Measurements from ENCODE around the gene ZNF493.

The ZNF493 gene

GRCh38 chr19:21460686-21461085 is 63.8 kb downstream of the ZNF493 start:
- Histone ChIP-seq H3K4me3 (ENCODE audit: insufficient read depth, low read depth, low read length) (no peak overlapping the region), H3K27me3 (ENCODE audit: control insufficient read depth, insufficient read depth, low read length, poor library complexity, severe bottlenecking) (no peaks in the 10 kb centered on the region), H3K9me3 (ENCODE audit: control insufficient read depth, low read length) (peaks cover 3% of the 10 kb centered on the region), H3K36me3 (ENCODE audit: control insufficient read depth, insufficient read depth, low read length) (peaks cover 19% of the 10 kb centered on the region), H3K4me1 (ENCODE audit: control insufficient read depth, insufficient read depth, low read length) (no peaks in the 10 kb centered on the region), H3K27ac (ENCODE audit: insufficient read depth, low read depth, low read length, poor library complexity, severe bottlenecking) (no peak overlapping the region)

- peaks cover 3% of the 10 kb centered on the region for H3K9me3 ChIP-seq (ENCODE audit: control insufficient read depth, low read length)
- peak overlapping the region; percentile 93 for H3K4me3 ChIP-seq (ENCODE audit: insufficient read depth, low read depth, low read length)
- H3K27ac ChIP-seq (ENCODE audit: insufficient read depth, low read depth, low read length, poor library complexity, severe bottlenecking), result no peak overlapping the region
- H3K36me3 ChIP-seq (ENCODE audit: control insufficient read depth, insufficient read depth, low read length), result peaks cover 9% of the 10 kb centered on the region
- H3K27me3 ChIP-seq (ENCODE audit: control insufficient read depth, insufficient read depth, low read length, poor library complexity, severe bottlenecking), result no peaks in the 10 kb centered on the region
- 87 to 89% methylated on average over 16 of the region's 16 CpGs for whole genome bisulfite sequencing, 2 experiments
- no peaks in the 10 kb centered on the region for H3K4me1 ChIP-seq (ENCODE audit: control insufficient read depth, insufficient read depth, low read length)
These were observed 65.6 kb downstream of the ZNF493 start for GRCh38 chr19:21462540-21462939.

GRCh38 chr19:21463449-21464105 is 66.6 kb downstream of the ZNF493 start:
- Histone ChIP-seq H3K27ac (ENCODE audit: insufficient read depth, low read depth, low read length, poor library complexity, severe bottlenecking) (peak overlapping the region; percentile 81), H3K36me3 (ENCODE audit: control insufficient read depth, insufficient read depth, low read length) (peaks cover 9% of the 10 kb centered on the region), H3K4me1 (ENCODE audit: control insufficient read depth, insufficient read depth, low read length) (no peaks in the 10 kb centered on the region), H3K9me3 (ENCODE audit: control insufficient read depth, low read length) (peaks cover 3% of the 10 kb centered on the region), H3K27me3 (ENCODE audit: control insufficient read depth, insufficient read depth, low read length, poor library complexity, severe bottlenecking) (no peaks in the 10 kb centered on the region), H3K4me3 (ENCODE audit: insufficient read depth, low read depth, low read length) (peak overlapping the region; percentile 93)
- WGBS, 2 experiments, result 5% methylated on average over 38 of the region's 38 CpGs

- Histone ChIP-seq H3K27me3 (ENCODE audit: control insufficient read depth, insufficient read depth, low read length, poor library complexity, severe bottlenecking) (no peaks in the 10 kb centered on the region), H3K4me3 (ENCODE audit: insufficient read depth, low read depth, low read length) (no peak overlapping the region), H3K27ac (ENCODE audit: insufficient read depth, low read depth, low read length, poor library complexity, severe bottlenecking) (no peak overlapping the region), H3K4me1 (ENCODE audit: control insufficient read depth, insufficient read depth, low read length) (no peaks in the 10 kb centered on the region), H3K9me3 (ENCODE audit: control insufficient read depth, low read length) (peaks cover 3% of the 10 kb centered on the region), H3K36me3 (ENCODE audit: control insufficient read depth, insufficient read depth, low read length) (no peaks in the 10 kb centered on the region)
- 85 to 88% methylated on average over 8 of the region's 8 CpGs for WGBS, 2 experiments
These were observed 69.7 kb downstream of the ZNF493 start for GRCh38 chr19:21466627-21467026.

- H3K27me3 ChIP-seq (ENCODE audit: control insufficient read depth, insufficient read depth, low read length, poor library complexity, severe bottlenecking), result no peaks in the 10 kb centered on the region
- H3K36me3 ChIP-seq (ENCODE audit: control insufficient read depth, insufficient read depth, low read length), result no peaks in the 10 kb centered on the region
- H3K4me1 ChIP-seq (ENCODE audit: control insufficient read depth, insufficient read depth, low read length), result no peaks in the 10 kb centered on the region
- H3K9me3 ChIP-seq (ENCODE audit: control insufficient read depth, low read length), result no peaks in the 10 kb centered on the region
- H3K27ac ChIP-seq (ENCODE audit: insufficient read depth, low read depth, low read length, poor library complexity, severe bottlenecking), result no peak overlapping the region
- WGBS, 2 experiments, result 91 to 92% methylated on average over 5 of the region's 5 CpGs
- H3K4me3 ChIP-seq (ENCODE audit: insufficient read depth, low read depth, low read length), result no peak overlapping the region
These were observed 71.9 kb downstream of the ZNF493 start for GRCh38 chr19:21468791-21469190.

- Histone ChIP-seq H3K27ac (ENCODE audit: insufficient read depth, low read depth, low read length, poor library complexity, severe bottlenecking) (no peak overlapping the region), H3K36me3 (ENCODE audit: control insufficient read depth, insufficient read depth, low read length) (no peaks in the 10 kb centered on the region), H3K4me1 (ENCODE audit: control insufficient read depth, insufficient read depth, low read length) (no peaks in the 10 kb centered on the region), H3K9me3 (ENCODE audit: control insufficient read depth, low read length) (no peaks in the 10 kb centered on the region), H3K4me3 (ENCODE audit: insufficient read depth, low read depth, low read length) (no peak overlapping the region), H3K27me3 (ENCODE audit: control insufficient read depth, insufficient read depth, low read length, poor library complexity, severe bottlenecking) (no peaks in the 10 kb centered on the region)
These were observed 75.6 kb downstream of the ZNF493 start for GRCh38 chr19:21472507-21472906.

- no peaks in the 10 kb centered on the region for H3K9me3 ChIP-seq (ENCODE audit: control insufficient read depth, low read length)
- H3K27me3 ChIP-seq (ENCODE audit: control insufficient read depth, insufficient read depth, low read length, poor library complexity, severe bottlenecking), result no peaks in the 10 kb centered on the region
- H3K27ac ChIP-seq (ENCODE audit: insufficient read depth, low read depth, low read length, poor library complexity, severe bottlenecking), result peak overlapping the region; percentile 90
- no peaks in the 10 kb centered on the region for H3K36me3 ChIP-seq (ENCODE audit: control insufficient read depth, insufficient read depth, low read length)
- H3K4me1 ChIP-seq (ENCODE audit: control insufficient read depth, insufficient read depth, low read length), result no peaks in the 10 kb centered on the region
- 25 to 29% methylated on average over 37 of the region's 37 CpGs for WGBS, 2 experiments
- peak overlapping the region; percentile 59 for H3K4me3 ChIP-seq (ENCODE audit: insufficient read depth, low read depth, low read length)
These were observed 77.8 kb downstream of the ZNF493 start for GRCh38 chr19:21474671-21475181.
